Measurements from ENCODE around the gene C2CD2. TPM values are rescaled to one million over a fixed set of nuclear protein-coding genes. Genes with fewer than 3 reads are reported as not detected.

The C2CD2 gene
- total RNA-seq, 1 donor from 2014 or later: 15.3 TPM

- H3K27ac ChIP-seq: no peak overlapping the region
- Mint-ChIP-seq H3K27me3 (ENCODE audit: insufficient read depth, low read depth) (peaks cover 12% of the 10 kb centered on the region), H3K4me1 (peaks cover 31% of the 10 kb centered on the region), H3K36me3 (no peaks in the 10 kb centered on the region), H3K4me3 (no peak overlapping the region), H3K27ac (peak overlapping the region; percentile 37), H3K9me3 (no peaks in the 10 kb centered on the region)
- no peak for DNase-seq (ENCODE audit: low spot score)
- H3K36me3 ChIP-seq: no peaks in the 10 kb centered on the region
- H3K4me2 ChIP-seq: no peak overlapping the region
- peaks cover 6% of the 10 kb centered on the region for H3K4me1 ChIP-seq
- no peaks in the 10 kb centered on the region for H4K20me1 ChIP-seq (ENCODE audit: low read depth)
- H3K4me3 ChIP-seq: no peak overlapping the region
- H3K27me3 ChIP-seq: no peaks in the 10 kb centered on the region
- H3K9ac ChIP-seq: no peak overlapping the region
- TF ChIP-seq EZH2phosphoT487 (IDR thresholded peaks at IDR 0.05) (no peak), CTCF (IDR thresholded peaks at IDR 0.05) (no peak)
- no peak overlapping the region for H2AFZ ChIP-seq (replicated peaks)
- H3K9me3 ChIP-seq (ENCODE audit: low read depth): no peaks in the 10 kb centered on the region
- H3F3A ChIP-seq (ENCODE audit: low read depth): no peaks in the 10 kb centered on the region
- H3K79me2 ChIP-seq (ENCODE audit: low read depth): no peaks in the 10 kb centered on the region
Observed at GRCh38 chr21:41932576-41933312, 21.1 kb downstream of the C2CD2 start.

GRCh38 chr21:41932191-41932575 lies 21.6 kb downstream of the C2CD2 start:
- Mint-ChIP-seq H3K4me3 (no peak overlapping the region), H3K36me3 (no peaks in the 10 kb centered on the region), H3K4me1 (peaks cover 31% of the 10 kb centered on the region), H3K27me3 (ENCODE audit: insufficient read depth, low read depth) (peaks cover 12% of the 10 kb centered on the region), H3K27ac (no peak overlapping the region), H3K9me3 (no peaks in the 10 kb centered on the region)
- TF ChIP-seq CTCF (IDR thresholded peaks at IDR 0.05): no peak
- TF ChIP-seq EZH2phosphoT487 (IDR thresholded peaks at IDR 0.05): no peak
- TF ChIP-seq EZH2 (IDR thresholded peaks at IDR 0.05): no peak
- Histone ChIP-seq H3K4me3 (no peak overlapping the region), H3K4me2 (no peak overlapping the region), H3K9ac (no peak overlapping the region), H3F3A (ENCODE audit: low read depth) (no peaks in the 10 kb centered on the region), H3K4me1 (peaks cover 6% of the 10 kb centered on the region), H3K27ac (no peak overlapping the region), H3K9me3 (ENCODE audit: low read depth) (no peaks in the 10 kb centered on the region), H4K20me1 (ENCODE audit: low read depth) (no peaks in the 10 kb centered on the region), H2AFZ (replicated peaks) (no peak overlapping the region), H3K27me3 (no peaks in the 10 kb centered on the region), H3K79me2 (ENCODE audit: low read depth) (no peaks in the 10 kb centered on the region), H3K36me3 (no peaks in the 10 kb centered on the region)
- DNase-seq (ENCODE audit: low spot score): no peak

- peaks cover 15% of the 10 kb centered on the region for H3K4me1 ChIP-seq
- no peaks in the 10 kb centered on the region for H3K9me3 ChIP-seq (ENCODE audit: low read depth)
- H3K9me3 Mint-ChIP-seq: no peaks in the 10 kb centered on the region
- H3K27me3 ChIP-seq: no peaks in the 10 kb centered on the region
- H3K4me2 ChIP-seq: no peak overlapping the region
- H3F3A ChIP-seq (ENCODE audit: low read depth): peaks cover 3% of the 10 kb centered on the region
- no peak for DNase-seq (ENCODE audit: low spot score)
- H3K9ac ChIP-seq: no peak overlapping the region
- no peaks in the 10 kb centered on the region for H3K36me3 ChIP-seq
- H4K20me1 ChIP-seq (ENCODE audit: low read depth): no peaks in the 10 kb centered on the region
- peaks cover 40% of the 10 kb centered on the region for H3K4me1 Mint-ChIP-seq
- H2AFZ ChIP-seq (replicated peaks): no peak overlapping the region
- H3K4me3 ChIP-seq: no peak overlapping the region
- peak overlapping the region; percentile 4 for H3K27ac Mint-ChIP-seq
- no peaks in the 10 kb centered on the region for H3K79me2 ChIP-seq (ENCODE audit: low read depth)
- no peaks in the 10 kb centered on the region for H3K36me3 Mint-ChIP-seq
- peaks cover 12% of the 10 kb centered on the region for H3K27me3 Mint-ChIP-seq (ENCODE audit: insufficient read depth, low read depth)
- no peak overlapping the region for H3K4me3 Mint-ChIP-seq
- TF ChIP-seq CTCF (IDR thresholded peaks at IDR 0.05): no peak
- no peak for TF ChIP-seq EZH2phosphoT487 (IDR thresholded peaks at IDR 0.05)
- no peak for TF ChIP-seq EZH2 (IDR thresholded peaks at IDR 0.05)
- H3K27ac ChIP-seq: no peak overlapping the region
Observed at GRCh38 chr21:41931041-41931451, 22.8 kb downstream of the C2CD2 start.

Measured in neural progenitor cell (in vitro differentiated cells).